ENCODE measurements around the gene CFTR.

CFTR gene

DNA sequence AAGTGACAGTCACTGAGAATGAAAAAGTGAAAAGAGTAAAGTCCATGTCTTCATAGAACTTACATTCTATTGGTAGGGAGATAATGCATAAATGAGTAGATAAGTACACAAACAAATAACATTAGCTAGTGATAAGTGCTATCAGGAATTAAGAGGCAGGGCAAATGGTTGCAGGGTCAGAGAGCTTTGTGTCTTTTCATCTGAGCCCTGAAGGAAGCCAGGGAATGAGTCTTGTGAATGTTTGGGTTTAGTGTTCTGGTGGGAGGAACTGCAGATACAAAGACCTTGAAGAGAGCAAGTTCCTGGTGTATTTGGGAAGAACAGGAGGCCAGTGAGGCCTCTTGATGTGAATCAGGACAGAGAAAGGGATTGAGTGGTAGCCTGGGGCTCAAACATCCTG lies 209.6 kb downstream of the CFTR start:
- TF ChIP-seq, protein P1, sequence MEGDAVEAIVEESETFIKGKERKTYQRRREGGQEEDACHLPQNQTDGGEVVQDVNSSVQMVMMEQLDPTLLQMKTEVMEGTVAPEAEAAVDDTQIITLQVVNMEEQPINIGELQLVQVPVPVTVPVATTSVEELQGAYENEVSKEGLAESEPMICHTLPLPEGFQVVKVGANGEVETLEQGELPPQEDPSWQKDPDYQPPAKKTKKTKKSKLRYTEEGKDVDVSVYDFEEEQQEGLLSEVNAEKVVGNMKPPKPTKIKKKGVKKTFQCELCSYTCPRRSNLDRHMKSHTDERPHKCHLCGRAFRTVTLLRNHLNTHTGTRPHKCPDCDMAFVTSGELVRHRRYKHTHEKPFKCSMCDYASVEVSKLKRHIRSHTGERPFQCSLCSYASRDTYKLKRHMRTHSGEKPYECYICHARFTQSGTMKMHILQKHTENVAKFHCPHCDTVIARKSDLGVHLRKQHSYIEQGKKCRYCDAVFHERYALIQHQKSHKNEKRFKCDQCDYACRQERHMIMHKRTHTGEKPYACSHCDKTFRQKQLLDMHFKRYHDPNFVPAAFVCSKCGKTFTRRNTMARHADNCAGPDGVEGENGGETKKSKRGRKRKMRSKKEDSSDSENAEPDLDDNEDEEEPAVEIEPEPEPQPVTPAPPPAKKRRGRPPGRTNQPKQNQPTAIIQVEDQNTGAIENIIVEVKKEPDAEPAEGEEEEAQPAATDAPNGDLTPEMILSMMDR (IDR thresholded peaks at IDR 0.05; ENCODE audit: low read depth, low read length, missing control alignments) = no peak
- Histone ChIP-seq H3K27me3 (replicated peaks) (no peaks in the 10 kb centered on the region), H3K36me3 (replicated peaks) (no peaks in the 10 kb centered on the region), H3K4me3 (ENCODE audit: low read depth, low read length) (no peak overlapping the region), H3K27ac (no peak overlapping the region)
- in situ Hi-C loops (cut with HindIII; ENCODE audit: low pct_ligation_motif_present, low sequenced_read_pairs) = no loop called here
- DNase-seq = no peak

DNA sequence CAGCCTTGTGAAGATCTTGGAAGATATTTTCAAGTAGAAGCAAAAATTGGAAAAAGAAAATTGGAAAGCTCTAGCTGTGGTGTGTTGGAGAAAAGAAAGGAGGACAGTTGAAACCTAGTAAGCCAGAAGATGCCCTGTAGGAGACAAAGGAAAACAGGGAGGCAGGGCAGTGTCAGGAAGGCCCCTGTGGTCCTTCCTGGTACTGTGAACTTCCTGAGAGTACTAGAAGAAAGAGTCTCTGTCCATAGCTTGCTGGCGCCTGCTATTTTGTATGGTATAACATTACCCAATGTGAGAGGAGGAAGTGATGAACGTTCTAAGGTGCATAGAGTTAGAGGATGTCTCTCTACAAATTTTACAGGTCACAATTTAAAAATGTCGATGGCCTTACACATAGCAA lies 210.3 kb downstream of the CFTR start:
- no peaks in the 10 kb centered on the region for H3K36me3 ChIP-seq (replicated peaks)
- in situ Hi-C loops (cut with HindIII; ENCODE audit: low pct_ligation_motif_present, low sequenced_read_pairs) = no loop called here
- no peak overlapping the region for H3K4me3 ChIP-seq (ENCODE audit: low read depth, low read length)
- no peak overlapping the region for H3K27ac ChIP-seq
- TF ChIP-seq, protein P1 (IDR thresholded peaks at IDR 0.05; ENCODE audit: low read depth, low read length, missing control alignments) = no peak
- DNase-seq = no peak
- H3K27me3 ChIP-seq (replicated peaks) = no peaks in the 10 kb centered on the region

DNA sequence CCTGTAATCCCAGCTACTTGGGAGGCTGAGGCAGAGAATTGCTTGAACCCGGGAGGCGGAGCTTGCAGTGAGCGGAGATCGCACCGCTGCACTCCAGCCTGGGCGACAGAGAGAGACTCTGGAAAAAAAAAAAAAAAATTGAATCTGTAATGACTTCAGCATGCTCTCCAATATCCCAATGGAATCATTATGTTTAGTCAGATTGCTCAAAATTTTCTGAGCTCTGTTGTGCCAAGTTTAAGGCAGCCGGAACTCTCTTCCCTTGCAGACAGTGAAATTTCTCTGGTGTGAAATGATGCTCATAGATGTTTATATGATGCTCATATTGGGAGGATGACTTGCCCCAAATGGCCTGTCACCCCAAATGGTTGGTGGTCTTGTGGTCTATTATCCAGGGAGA lies 212.5 kb downstream of the CFTR start:
- in situ Hi-C loops (cut with HindIII; ENCODE audit: low pct_ligation_motif_present, low sequenced_read_pairs) = no loop called here
- TF ChIP-seq, protein P1 (IDR thresholded peaks at IDR 0.05; ENCODE audit: low read depth, low read length, missing control alignments) = no peak
- H3K4me3 ChIP-seq (ENCODE audit: low read depth, low read length) = no peak overlapping the region
- H3K27me3 ChIP-seq (replicated peaks) = no peaks in the 10 kb centered on the region
- DNase-seq = no peak
- no peaks in the 10 kb centered on the region for H3K36me3 ChIP-seq (replicated peaks)
- no peak overlapping the region for H3K27ac ChIP-seq

DNA sequence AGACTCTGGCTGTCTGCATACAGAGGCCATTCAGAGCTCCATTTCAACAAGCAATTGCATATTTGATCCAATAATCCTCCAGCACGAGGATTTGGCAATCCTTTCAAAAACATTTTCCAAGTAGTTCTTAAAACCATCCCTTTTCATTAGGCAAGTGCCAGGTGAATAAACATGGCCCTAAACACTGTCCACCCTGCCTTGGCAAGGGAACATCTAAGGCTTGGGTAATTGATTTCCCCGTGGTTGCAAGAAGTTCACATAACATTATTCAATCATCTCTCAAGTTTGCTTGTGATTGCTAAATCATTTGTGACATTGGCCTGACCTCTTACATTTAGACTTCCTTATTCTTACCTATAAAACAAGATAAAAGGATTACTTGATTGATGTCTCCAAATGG lies 218.2 kb downstream of the CFTR start:
- no peaks in the 10 kb centered on the region for H3K27me3 ChIP-seq (replicated peaks)
- no peak for DNase-seq
- TF ChIP-seq, protein P1 (IDR thresholded peaks at IDR 0.05; ENCODE audit: low read depth, low read length, missing control alignments) = no peak
- no peak overlapping the region for H3K27ac ChIP-seq
- no peak overlapping the region for H3K4me3 ChIP-seq (ENCODE audit: low read depth, low read length)
- in situ Hi-C loops (cut with HindIII; ENCODE audit: low pct_ligation_motif_present, low sequenced_read_pairs) = no loop called here
- no peaks in the 10 kb centered on the region for H3K36me3 ChIP-seq (replicated peaks)

DNA sequence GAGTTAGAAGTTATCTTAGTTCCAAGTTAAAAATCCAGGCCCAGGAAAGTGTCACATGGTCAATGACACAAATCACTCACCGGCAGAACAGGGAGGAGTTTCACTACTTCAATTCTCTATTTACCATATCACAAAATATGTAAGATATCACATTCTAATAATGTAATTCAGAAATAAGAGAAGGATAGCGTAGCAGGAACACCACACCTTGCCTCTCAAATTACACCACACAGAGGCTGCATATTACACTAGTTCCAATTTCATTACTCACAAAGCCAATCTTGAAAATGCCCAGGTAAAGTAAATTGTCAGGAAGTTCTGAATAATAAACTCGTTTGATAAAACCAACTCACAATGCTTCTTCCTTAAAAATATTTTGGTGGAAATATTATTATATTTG lies 224.2 kb downstream of the CFTR start:
- in situ Hi-C loops (cut with HindIII; ENCODE audit: low pct_ligation_motif_present, low sequenced_read_pairs) = no loop called here
- DNase-seq = no peak
- no peaks in the 10 kb centered on the region for H3K36me3 ChIP-seq (replicated peaks)
- TF ChIP-seq, protein P1 (IDR thresholded peaks at IDR 0.05; ENCODE audit: low read depth, low read length, missing control alignments) = no peak
- no peaks in the 10 kb centered on the region for H3K27me3 ChIP-seq (replicated peaks)
- no peak overlapping the region for H3K27ac ChIP-seq
- no peak overlapping the region for H3K4me3 ChIP-seq (ENCODE audit: low read depth, low read length)

DNA sequence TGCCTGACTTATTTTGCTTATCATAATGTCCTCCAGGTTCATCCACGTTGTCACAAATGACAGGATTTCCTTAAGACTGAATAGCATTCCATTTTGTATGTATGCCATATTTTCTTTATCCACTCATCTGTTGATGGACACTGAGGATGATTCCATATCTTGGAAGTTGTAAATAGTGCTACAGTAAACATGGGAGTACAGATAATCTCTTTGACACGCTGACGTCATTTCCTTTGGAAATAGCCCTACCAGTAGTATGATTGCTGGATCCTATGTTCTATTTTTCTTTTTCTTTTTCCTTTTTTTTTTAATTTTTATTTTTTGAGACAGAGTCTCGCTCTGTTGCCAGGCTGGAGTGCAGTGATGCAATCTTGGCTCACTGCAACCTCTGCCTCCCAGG lies 225.8 kb downstream of the CFTR start:
- H3K27me3 ChIP-seq (replicated peaks) = no peaks in the 10 kb centered on the region
- no peak for DNase-seq
- H3K27ac ChIP-seq = no peak overlapping the region
- no peak overlapping the region for H3K4me3 ChIP-seq (ENCODE audit: low read depth, low read length)
- TF ChIP-seq, protein P1 (IDR thresholded peaks at IDR 0.05; ENCODE audit: low read depth, low read length, missing control alignments) = no peak
- in situ Hi-C loops (cut with HindIII; ENCODE audit: low pct_ligation_motif_present, low sequenced_read_pairs) = no loop called here
- H3K36me3 ChIP-seq (replicated peaks) = no peaks in the 10 kb centered on the region

Measured in brain microvascular endothelial cell (primary cell).